PFSK-1 (cell line): ENCODE results near the gene STX7.

Source experiments
- POLR2AphosphoS5 ChIP-seq: IDR thresholded peaks from 2 replicates; pipeline ENCODE4 v1.6.1; 2012; ENCODE audit warnings: low read depth, mild to moderate bottlenecking, control low read depth, low read length, moderate library complexity
- SIN3A ChIP-seq: IDR thresholded peaks from 2 replicates; pipeline ENCODE4 v1.6.1; 2012; ENCODE audit warnings: mild to moderate bottlenecking, low read length, moderate library complexity, borderline replicate concordance; ENCODE audit not compliant: insufficient read depth
- TAF1 ChIP-seq: IDR thresholded peaks from 2 replicates; pipeline ENCODE4 v1.6.1; 2012; ENCODE audit warnings: low read length, control low read depth, borderline replicate concordance; ENCODE audit not compliant: insufficient read depth
- TF ChIP-seq, protein P1 (sequence below), 2 experiments: IDR thresholded peaks; 2 replicates each; pipeline versions ENCODE4 v1.6.1 to v1.8.0; 2011 to 2012; ENCODE audit warnings: low read depth in 2 of 2, low read length in 2 of 2, control low read depth in 1 of 2, inconsistent platforms in 1 of 2, mild to moderate bottlenecking in 1 of 2, moderate library complexity in 1 of 2; ENCODE audit not compliant: insufficient read depth in 1 of 2

DNA sequence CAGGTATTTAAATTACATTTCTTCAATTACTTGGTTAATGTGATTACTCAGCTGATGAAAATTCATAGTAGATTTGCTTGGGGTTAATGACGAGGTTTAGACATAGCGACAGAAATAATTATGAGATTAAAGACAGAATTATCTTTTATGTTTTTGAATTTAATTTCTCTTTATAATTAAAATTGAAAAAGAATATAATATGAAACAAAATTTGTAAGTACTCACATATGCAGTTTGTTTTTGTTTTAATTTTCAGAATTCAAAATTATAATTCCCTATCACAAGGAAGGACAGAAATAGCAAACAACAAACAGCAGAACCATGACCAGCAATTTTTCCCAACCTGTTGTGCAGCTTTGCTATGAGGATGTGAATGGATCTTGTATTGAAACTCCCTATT lies 39.5 kb upstream of the STX7 start, which contains the start of gene TAAR8:
- no peak for TF ChIP-seq SIN3A
- TF ChIP-seq TAF1, result no peak
- no peak for TF ChIP-seq POLR2AphosphoS5
- TF ChIP-seq, protein P1, sequence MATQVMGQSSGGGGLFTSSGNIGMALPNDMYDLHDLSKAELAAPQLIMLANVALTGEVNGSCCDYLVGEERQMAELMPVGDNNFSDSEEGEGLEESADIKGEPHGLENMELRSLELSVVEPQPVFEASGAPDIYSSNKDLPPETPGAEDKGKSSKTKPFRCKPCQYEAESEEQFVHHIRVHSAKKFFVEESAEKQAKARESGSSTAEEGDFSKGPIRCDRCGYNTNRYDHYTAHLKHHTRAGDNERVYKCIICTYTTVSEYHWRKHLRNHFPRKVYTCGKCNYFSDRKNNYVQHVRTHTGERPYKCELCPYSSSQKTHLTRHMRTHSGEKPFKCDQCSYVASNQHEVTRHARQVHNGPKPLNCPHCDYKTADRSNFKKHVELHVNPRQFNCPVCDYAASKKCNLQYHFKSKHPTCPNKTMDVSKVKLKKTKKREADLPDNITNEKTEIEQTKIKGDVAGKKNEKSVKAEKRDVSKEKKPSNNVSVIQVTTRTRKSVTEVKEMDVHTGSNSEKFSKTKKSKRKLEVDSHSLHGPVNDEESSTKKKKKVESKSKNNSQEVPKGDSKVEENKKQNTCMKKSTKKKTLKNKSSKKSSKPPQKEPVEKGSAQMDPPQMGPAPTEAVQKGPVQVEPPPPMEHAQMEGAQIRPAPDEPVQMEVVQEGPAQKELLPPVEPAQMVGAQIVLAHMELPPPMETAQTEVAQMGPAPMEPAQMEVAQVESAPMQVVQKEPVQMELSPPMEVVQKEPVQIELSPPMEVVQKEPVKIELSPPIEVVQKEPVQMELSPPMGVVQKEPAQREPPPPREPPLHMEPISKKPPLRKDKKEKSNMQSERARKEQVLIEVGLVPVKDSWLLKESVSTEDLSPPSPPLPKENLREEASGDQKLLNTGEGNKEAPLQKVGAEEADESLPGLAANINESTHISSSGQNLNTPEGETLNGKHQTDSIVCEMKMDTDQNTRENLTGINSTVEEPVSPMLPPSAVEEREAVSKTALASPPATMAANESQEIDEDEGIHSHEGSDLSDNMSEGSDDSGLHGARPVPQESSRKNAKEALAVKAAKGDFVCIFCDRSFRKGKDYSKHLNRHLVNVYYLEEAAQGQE (IDR thresholded peaks at IDR 0.05; ENCODE audit: insufficient read depth in 1 of 2, low read depth in 2 of 2, low read length in 2 of 2), result no peak
